ENCODE measurements around the gene PCDH9. TPM values are rescaled to one million over a fixed set of nuclear protein-coding genes. Genes with fewer than 3 reads are reported as not detected.

Gene PCDH9
- total and polyA plus RNA-seq, 2 of the 4 experiments (the other 2 are of a cell fraction) = 2.2 to 10.2 TPM

DNA sequence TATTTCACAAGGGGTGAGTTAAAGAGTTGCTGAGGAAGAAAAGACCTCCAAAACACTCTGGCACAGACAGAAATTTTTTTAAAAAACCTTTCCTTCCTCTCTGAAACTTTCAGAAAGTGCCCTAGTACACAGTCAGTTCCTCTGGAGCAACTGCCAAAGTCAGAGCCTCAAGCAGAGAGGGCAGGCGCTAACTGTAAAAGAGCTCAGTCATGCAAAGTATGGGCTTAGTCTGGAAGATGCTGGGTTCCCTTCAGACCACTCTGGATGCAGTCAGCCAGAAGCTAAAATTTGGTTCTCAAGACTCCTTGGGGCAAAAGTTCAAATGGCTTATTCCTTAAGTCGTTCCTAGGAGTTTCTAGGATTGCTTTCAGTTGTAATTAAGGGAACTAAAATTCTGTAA is 671.6 kb downstream of the PCDH9 start:
- H3K27ac ChIP-seq (ENCODE audit: insufficient read depth, low read length) = no peak overlapping the region
- no peak overlapping the region for H3K18ac ChIP-seq (ENCODE audit: low read depth, low read length)
- no peaks in the 10 kb centered on the region for H3K27me3 ChIP-seq (ENCODE audit: control insufficient read depth, insufficient read depth, low read length)
- peak; percentile 54; the same call in 1 of the 2 replicates for ATAC-seq (ENCODE audit: low read depth)
- peak overlapping the region; percentile 9; the same call in 1 of the 2 replicates for H3K14ac ChIP-seq (replicated peaks; ENCODE audit: low read depth, low read length)
- no peaks in the 10 kb centered on the region for H3K36me3 ChIP-seq (ENCODE audit: control insufficient read depth, insufficient read depth, low read length)
- H4K91ac ChIP-seq (ENCODE audit: insufficient read depth, low read depth, low read length) = no peak overlapping the region
- H4K20me1 ChIP-seq (ENCODE audit: insufficient read depth, low read length) = no peaks in the 10 kb centered on the region
- no peak overlapping the region; the same call in 1 of the 2 replicates for H3K4me2 ChIP-seq (ENCODE audit: low read depth, low read length)
- no peaks in the 10 kb centered on the region for H3K9me3 ChIP-seq (ENCODE audit: control insufficient read depth, insufficient read depth, low read length)
- H2AK9ac ChIP-seq (replicated peaks; ENCODE audit: low read depth, low read length, poor library complexity) = no peak overlapping the region
- H3K4me1 ChIP-seq (ENCODE audit: control insufficient read depth, insufficient read depth, low read length) = no peaks in the 10 kb centered on the region
- H2BK5ac ChIP-seq (ENCODE audit: low read depth, low read length, poor library complexity, severe bottlenecking) = no peak overlapping the region
- TF ChIP-seq NFE2L2 (IDR thresholded peaks at IDR 0.05; ENCODE audit: low read depth, low read length) (peak; percentile 13; the same call in 1 of the 2 replicates), POLR2A (IDR thresholded peaks at IDR 0.05; ENCODE audit: low read depth, low read length) (no peak)
- H3K56ac ChIP-seq (ENCODE audit: extremely low read depth, insufficient read depth, low read length) = no peak overlapping the region
- intact Hi-C loops (cut with micrococcal nuclease) = no loop called here
- no peak overlapping the region for H2BK15ac ChIP-seq (ENCODE audit: low read depth, low read length)
- H3K9ac ChIP-seq (ENCODE audit: low read depth, low read length) = no peak overlapping the region
- 0 out of 2 replicates have a peak overlapping the region, but pooled peaks have one; percentile 7 for H3K4ac ChIP-seq (ENCODE audit: low read depth, low read length)
- H4K5ac ChIP-seq (ENCODE audit: low read depth, low read length) = no peak overlapping the region
- H4K8ac ChIP-seq (ENCODE audit: low read depth in 2 of 2, low read length in 2 of 2) = peak overlapping the region in 1 of 2 experiments; percentile 66; a peak in 1 of 4 replicates
- no peak overlapping the region for H3K4me3 ChIP-seq (ENCODE audit: insufficient read depth, low read depth, low read length)
- WGBS, 2 experiments (ENCODE audit: extremely low coverage in 2 of 2, insufficient read length in 1 of 2) = 40% methylated on average over 1 of the region's 2 CpGs; no CpG with 5 or more reads in 1 of the 2 experiments
- no peaks in the 10 kb centered on the region for H3K79me1 ChIP-seq (ENCODE audit: low read depth in 1 of 2, low read length in 2 of 2)
- H3K9me1 ChIP-seq (ENCODE audit: insufficient read depth, low read length) = 0 out of 2 replicates have a peak, but pooled peaks cover 4% of the 10 kb centered on the region
- H2AFZ ChIP-seq (replicated peaks; ENCODE audit: low read length, poor library complexity) = peak overlapping the region; percentile 53
- CTCF ChIA-PET = no interaction called here
- DNase-seq = peak; percentile 30
- no peak overlapping the region for H2AK5ac ChIP-seq (ENCODE audit: low read depth, low read length)
- POLR2A ChIA-PET (ENCODE audit: unreplicated experiment) = no interaction called here
- H3K23ac ChIP-seq (ENCODE audit: low read depth, low read length) = peak overlapping the region; percentile 60
- in situ Hi-C loops (cut with MboI; ENCODE audit: low sequenced_read_pairs) = no loop called here
- peak overlapping the region; percentile 16; the same call in 1 of the 2 replicates for H2BK120ac ChIP-seq (ENCODE audit: low read depth, low read length)
- H2BK20ac ChIP-seq (ENCODE audit: low read depth, low read length) = no peak overlapping the region
- BruUV-seq (replicated peaks) = no TSS peak
- dilution Hi-C loops (cut with HindIII; ENCODE audit: low sequenced_read_pairs, unreplicated experiment) = no loop called here

Measured in IMR-90 (cell line).